Cardiac fibroblast (primary cell): Measurements from ENCODE around the gene SIAH3.

Source experiments
- DNase-seq, 2 donors: peaks; one replicate each; pipeline versions ENCODE4 v3.0.0 to v3.0.0-alpha.2; 2010; ENCODE audit warnings: low read depth in 2 of 2
- H3K4me3 ChIP-seq, 2 donors: replicated peaks in 1 of 2; 1 replicate in 1 of 2; 2 replicates in 1 of 2; pipeline ENCODE4 v1.5.1; 2011; ENCODE audit warnings: low read depth in 2 of 2, low read length in 2 of 2, mild to moderate bottlenecking in 2 of 2, moderate library complexity in 1 of 2
- TF ChIP-seq, protein P1 (sequence below): IDR thresholded peaks from one replicate; pipeline ENCODE4 v1.5.1; 2011; ENCODE audit warnings: low read depth, mild to moderate bottlenecking, low read length, inconsistent platforms

Gene SIAH3

DNA sequence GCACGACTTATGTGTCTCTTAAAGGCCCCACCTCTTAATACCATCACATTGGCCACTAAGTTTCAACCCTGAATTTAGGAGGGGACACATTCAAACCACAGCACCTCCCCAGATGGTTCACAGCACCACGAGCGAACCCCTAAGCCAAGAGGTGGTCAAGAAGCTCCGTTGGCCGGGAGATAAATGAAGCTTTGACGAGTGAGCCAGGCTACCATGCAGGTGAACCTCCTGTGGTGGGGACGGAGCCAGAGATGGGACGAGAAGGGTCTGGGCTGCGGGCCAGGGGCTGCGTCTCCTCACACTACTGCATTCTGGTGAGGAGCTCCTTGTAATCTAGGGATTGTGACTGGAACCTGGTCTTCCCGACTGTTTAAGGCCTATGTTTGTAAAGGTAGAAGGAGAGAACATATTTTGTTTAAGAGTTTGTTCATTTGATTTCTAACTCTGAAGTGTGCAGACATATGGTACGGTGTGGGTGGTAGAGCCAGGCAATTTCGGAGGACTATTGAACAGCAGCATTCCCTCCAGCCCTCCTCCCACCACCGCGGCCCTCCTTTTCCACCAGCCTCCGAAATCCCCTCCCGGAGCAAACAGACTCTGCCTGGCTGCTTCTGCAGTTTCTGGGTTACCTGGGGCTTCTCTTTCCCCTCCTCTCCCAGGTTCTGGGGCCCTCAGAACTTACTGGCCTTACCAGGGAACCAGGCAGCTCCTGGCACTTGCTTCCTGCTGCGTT is 31.3 kb downstream of the SIAH3 start:
- H3K4me3 ChIP-seq = no peak overlapping the region
- DNase-seq = no peak
- TF ChIP-seq, protein P1, sequence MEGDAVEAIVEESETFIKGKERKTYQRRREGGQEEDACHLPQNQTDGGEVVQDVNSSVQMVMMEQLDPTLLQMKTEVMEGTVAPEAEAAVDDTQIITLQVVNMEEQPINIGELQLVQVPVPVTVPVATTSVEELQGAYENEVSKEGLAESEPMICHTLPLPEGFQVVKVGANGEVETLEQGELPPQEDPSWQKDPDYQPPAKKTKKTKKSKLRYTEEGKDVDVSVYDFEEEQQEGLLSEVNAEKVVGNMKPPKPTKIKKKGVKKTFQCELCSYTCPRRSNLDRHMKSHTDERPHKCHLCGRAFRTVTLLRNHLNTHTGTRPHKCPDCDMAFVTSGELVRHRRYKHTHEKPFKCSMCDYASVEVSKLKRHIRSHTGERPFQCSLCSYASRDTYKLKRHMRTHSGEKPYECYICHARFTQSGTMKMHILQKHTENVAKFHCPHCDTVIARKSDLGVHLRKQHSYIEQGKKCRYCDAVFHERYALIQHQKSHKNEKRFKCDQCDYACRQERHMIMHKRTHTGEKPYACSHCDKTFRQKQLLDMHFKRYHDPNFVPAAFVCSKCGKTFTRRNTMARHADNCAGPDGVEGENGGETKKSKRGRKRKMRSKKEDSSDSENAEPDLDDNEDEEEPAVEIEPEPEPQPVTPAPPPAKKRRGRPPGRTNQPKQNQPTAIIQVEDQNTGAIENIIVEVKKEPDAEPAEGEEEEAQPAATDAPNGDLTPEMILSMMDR = no peak

DNA sequence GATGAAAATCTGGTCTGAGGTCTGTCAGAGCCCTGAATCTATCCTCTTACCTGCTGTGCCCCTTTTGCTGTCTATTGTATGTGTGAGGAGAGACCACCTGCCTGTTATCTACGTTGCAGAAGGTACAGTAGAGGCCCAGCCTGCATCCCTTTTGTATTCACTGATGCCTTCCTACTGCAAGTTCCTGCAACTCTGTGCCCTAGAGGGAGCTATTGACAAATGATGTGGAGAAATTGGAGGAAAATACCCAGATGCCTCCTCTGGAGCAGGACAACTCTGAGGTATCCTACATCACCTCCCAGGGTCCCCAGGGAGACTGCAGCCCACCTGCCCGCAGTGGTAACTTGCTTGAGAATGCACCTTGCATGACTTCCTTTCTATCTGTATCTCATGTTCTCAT is 33.7 kb downstream of the SIAH3 start:
- TF ChIP-seq, protein P1 = no peak
- DNase-seq = no peak
- H3K4me3 ChIP-seq = no peak overlapping the region

DNA sequence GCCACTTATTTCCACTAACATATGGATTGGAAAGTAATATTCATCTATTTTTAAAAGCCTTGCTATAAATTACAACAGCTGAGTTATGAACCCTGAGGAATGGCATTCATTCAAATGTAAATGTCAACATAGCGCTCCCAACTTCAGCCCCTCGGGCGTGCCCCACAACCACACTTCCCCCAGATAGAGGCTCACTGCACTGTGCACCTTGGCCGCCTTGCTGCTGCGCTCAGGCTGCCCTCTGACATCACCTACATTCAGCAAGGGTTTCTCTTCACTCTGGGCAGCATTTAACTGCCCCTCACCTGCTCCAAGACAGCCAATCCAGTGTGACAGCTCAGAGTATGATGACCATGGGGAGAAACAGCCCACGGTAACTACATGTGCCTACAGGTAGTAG is 35.1 kb downstream of the SIAH3 start:
- no peak overlapping the region for H3K4me3 ChIP-seq
- DNase-seq = no peak
- TF ChIP-seq, protein P1 = no peak

DNA sequence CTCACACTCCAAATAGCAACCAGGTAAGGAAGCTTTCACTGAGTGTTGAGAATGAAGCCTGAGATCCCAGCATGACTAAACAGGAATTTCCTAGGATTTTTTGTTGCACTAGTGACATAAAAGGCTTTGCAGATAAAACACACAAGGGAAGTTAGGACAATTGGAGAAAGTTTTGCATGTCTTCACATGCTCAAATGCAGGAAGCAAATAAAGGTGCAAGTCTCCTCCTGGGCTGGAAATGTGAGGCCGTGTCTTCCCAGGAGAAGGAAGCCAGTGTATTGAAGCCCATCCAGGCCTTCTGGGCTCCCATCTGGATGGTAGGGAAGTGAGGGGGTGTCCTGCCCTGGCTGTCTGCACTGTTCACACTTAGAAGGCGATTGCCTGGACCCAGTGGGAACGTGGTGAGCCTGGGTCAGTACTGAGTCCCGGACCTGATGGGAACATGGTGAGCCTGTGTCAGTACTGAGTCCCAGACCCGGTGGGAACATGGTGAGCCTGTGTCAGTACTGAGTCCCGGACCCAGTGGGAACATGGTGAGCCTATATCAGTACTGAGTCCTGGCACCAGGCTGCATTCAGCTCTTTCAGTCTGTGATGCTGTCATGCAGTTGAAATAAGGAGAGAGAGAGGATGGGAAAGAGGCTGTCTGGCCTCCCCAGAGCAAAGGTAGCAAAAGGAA is 38.7 kb downstream of the SIAH3 start:
- no peak overlapping the region for H3K4me3 ChIP-seq
- TF ChIP-seq, protein P1 = no peak
- no peak for DNase-seq

DNA sequence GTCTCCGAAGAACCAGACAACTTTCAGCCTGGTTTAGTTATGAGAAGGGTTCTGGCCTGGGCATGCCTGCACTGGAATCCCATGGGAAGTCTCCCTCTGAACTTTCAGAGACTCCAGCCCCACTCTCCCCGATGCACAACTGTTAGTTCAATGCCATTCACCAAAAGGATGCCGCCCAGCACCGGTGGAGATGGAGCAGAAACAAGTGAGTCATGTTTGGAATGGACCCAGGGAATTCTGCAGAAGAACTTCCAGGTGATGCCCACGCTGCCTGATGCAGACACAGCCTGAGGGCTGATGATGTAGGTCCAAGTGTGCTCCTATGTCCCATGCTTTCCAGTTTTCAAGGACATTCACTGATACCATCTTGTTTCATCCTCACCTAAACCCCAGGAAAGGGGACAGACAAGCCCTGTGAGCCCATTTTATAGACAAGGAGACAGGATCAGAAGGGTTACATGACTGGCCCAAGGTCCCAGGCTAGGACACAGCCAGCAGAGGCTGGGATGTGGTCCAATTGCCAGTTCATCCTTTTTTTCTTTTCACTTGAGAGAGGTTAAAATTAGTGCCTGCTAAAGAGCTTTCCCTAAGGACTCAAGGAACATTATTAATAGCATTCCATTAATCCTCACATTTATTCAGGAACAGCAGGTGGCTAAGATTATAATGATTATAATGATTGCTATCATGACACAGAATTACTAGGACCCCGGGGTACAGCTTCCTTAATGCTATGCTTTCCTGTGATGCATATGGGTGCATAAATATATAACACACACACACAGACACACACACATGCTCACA is 39.5 kb downstream of the SIAH3 start:
- TF ChIP-seq, protein P1 = no peak
- no peak for DNase-seq
- no peak overlapping the region for H3K4me3 ChIP-seq

DNA sequence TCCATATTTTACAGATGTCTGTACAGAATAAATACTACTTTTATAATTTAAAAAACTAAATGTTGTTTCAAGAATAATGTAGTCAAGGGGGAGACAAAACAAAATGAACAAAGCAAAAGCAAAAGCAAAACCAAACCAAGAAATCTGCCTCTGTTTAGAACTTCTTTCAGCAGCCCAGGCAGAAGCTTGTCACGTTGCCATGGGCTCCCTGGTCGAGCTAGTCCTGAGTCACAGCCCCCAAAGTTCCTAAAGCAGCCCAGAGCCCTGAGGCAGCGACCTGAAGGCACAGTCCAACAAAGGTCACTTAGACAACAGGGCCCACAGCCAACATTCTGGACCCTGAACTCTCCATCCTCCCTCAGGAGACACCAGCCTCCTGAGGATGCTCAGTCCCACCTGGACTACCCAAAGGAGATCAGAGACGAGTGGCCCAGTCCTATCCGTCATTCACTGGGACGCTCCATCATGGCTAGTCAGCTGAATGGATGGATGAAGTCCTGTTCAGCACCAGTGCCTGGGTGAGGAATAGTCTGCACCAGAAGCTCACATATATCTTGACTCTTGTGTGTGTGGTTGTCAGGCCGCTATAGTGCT is 41.7 kb downstream of the SIAH3 start:
- H3K4me3 ChIP-seq = no peak overlapping the region
- TF ChIP-seq, protein P1 = no peak
- no peak for DNase-seq
